GM18858 (cell line): Measurements from ENCODE around the gene TSPAN32.
"Not testable (repeated sequence)": the region's sequence is repeated elsewhere in the genome, so short reads cannot be mapped to it uniquely, and the experiment has no call there.

Experiments
- ATAC-seq: cut with Tn5 transposase; IDR thresholded peaks from one replicate; pipeline ENCODE4 v1.9.1; 2021; ENCODE audit not compliant: unreplicated experiment

TSPAN32 gene

DNA sequence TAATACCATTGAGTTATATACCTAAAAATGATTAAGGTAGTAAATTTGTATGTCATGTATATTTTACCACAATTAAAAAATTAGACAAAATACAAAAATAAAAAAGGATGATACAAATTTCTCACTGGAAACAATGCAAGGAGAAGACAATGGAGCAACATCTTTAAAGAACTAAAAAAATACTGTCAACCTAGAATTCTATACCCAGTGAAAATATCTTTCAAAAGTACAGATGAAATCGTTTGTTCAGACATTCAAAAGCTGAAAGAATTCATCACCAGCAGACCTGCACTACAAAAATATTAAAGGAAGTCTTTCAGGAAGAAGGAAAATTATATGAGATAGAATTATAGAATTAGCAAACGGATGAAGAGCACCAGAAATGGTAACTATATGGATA lies 21.6 kb upstream of the TSPAN32 start:
- ATAC-seq = no peak

DNA sequence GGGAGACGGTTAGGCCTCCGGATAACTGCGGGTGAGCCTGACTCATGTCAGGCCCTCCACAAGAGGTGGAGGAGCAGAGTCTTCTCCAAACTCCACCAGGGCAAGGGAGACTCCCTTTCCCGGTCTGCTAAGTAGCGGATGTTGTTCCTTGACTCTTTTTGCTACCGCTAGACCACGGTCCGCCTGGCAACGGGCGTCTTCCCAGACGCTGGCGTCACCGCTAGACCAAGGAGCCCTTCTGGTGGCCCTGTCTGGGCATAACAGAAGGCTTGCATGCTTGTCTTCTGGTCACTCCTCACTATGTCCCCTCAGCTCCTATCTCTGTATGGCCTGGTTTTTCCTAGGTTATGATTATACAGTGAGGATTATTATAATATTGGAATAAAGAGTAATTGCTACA lies 15.5 kb upstream of the TSPAN32 start:
- not testable (repeated sequence) for ATAC-seq

DNA sequence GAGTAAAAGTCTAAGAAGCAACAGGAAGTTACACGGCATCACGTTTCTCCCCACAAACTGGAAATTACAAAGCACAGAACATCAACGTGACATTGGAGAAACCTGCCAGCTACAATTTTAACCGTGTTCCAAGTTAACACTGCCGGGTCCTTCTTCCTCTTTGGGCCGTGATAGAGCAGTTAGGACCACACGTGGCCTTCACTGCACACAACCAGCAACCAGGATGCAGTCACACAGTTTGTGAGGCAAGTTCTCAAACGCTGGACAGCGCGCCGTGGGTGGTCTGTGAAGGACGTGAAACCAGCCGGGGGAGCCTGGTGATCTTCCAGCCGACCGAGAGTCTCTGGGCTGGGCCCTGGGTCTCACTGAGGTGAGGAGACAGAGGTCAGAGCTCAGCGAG lies 14.7 kb upstream of the TSPAN32 start:
- ATAC-seq = no peak

GRCh38 chr11:2289350-2289749 lies 12.5 kb upstream of the TSPAN32 start:
- ATAC-seq = no peak

GRCh38 chr11:2289859-2290258 lies 12.0 kb upstream of the TSPAN32 start:
- no peak for ATAC-seq

- no peak for ATAC-seq
Measured at GRCh38 chr11:2290351-2290841, 11.4 kb upstream of the TSPAN32 start.

- ATAC-seq = no peak
Measured at GRCh38 chr11:2293531-2293971, 8.3 kb upstream of the TSPAN32 start.

- ATAC-seq = no peak
Measured at GRCh38 chr11:2293984-2294925, 7.6 kb upstream of the TSPAN32 start.

GRCh38 chr11:2294926-2295290 lies 6.9 kb upstream of the TSPAN32 start:
- no peak for ATAC-seq

DNA sequence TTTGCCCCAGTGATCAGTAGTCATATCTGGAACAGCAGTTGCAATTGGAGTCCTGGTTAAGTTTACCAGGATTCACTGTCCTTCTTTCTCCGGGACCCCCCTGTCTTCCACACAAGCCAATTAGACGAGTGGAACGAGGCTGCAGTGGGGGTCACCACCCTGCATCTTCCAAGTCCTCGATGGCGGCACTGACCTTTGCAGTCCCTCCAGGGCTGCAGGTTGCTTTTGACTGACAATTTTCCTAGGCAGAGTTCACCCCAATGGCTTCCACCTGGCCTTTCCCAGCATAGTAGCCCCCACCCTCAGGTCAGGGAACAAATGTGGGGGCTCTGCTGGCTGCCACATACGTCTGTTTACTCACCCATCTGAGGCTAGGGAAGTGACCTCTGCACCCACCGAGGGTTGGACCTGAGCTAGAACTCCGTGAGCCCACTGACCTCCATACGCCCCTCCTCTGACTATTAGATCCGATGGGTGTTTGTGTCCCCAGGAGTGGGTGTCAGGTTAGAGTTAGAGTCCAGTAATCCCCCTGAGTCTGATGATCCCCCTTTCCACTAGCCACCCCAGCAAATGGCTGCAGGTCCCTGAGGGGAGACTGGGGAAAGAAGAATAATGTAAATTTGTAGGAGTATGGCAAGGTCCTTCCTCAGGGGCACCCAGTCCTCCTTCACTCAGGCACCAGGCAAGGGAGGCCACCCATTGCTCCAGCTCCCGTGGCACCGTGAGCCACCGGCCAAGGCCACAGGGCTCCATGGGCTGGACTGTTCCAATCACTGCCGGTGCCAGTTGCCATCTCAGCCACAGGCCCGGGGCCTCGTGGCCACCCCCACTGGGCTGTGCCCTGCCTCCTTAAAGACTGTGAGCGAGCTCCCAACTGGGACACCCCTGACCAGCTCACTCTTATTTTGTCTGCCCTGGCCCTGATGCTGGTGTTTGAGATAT lies 5.6 kb upstream of the TSPAN32 start:
- no peak for ATAC-seq

DNA sequence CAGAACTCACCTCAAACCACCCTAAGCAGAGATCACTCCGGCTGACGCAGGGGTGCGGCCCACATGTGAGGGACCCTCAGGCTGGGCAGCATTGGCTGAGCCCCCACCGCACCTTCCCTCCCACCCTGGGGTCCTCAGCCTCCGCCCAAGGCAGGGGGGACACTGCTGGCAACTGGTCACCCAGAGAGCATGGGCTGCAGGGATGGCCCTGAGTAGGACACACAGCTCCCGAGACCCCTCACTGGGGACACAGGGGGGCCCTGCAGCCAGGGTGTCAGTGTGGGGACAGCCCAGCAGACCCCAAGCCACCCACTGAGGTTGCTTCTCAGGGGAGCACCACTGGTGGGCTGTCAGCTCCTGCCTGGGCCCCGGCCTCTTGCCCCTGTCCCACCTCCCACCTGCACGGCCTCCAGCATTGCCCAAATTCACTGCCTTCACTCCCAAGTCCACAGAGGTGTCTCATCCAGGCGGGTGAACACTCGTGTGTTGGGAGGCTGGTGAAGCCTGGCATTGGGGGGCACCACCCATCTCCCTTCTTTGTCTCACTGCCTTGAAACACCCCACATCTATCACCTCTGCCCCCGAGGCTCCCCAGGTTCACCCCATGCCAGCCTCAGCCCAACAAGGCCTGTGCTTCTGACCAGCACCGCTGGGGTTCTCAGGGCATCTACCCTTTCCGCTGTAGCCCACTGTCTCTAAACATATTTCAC lies 4.7 kb upstream of the TSPAN32 start:
- no peak for ATAC-seq

GRCh38 chr11:2297623-2298030 lies 4.2 kb upstream of the TSPAN32 start:
- ATAC-seq = no peak

- no peak for ATAC-seq
Measured at GRCh38 chr11:2298131-2298794, 3.5 kb upstream of the TSPAN32 start.

DNA sequence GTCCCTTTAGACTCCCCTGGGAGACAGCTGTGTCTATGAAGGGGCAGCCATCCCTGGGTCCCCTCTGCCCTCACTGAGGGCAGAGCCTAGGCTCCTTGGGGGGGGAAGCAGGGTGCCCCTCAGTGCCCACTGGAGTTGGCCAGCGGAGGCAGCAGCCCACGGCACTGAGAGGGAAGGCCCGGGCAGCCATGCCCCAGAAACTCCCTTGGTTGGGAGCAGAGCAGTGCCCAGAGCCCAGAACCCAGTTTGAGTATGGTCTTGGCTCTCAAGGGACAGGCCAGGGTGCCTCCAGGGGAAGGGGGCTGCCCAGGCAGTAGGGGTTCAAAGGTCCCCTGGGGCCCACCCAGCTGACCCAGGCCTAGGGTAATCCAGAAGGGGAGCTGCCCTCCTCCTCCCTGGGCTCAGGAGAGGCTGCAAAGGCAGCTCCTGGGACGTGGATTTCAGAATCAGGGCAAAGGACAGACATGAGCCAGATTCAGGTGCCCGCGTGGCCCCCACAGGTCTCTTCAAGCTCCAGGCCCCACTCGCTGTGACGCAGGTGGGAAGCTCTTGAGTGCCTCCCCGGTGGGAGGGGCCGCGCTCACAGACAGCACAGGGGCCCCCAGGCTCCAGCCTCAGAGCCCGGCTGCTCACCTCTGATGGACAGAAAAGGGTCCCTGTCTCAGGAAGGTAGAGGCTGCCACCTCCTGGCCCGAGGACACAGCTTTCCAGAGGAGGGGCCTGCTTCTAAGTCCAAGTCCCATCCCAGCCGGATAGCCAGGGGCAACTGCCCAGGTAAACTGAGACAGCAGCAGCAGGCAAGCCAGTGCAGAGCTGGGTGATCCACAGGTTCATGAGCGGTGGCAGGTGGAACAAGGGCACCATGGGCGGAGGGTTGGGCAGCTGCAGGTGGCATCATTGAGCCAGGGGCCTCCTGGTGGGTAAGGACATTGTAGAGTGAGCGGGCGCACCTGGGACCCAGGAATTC lies 2.7 kb upstream of the TSPAN32 start:
- no peak for ATAC-seq

GRCh38 chr11:2299773-2300172 lies 2.0 kb upstream of the TSPAN32 start:
- ATAC-seq = no peak

DNA sequence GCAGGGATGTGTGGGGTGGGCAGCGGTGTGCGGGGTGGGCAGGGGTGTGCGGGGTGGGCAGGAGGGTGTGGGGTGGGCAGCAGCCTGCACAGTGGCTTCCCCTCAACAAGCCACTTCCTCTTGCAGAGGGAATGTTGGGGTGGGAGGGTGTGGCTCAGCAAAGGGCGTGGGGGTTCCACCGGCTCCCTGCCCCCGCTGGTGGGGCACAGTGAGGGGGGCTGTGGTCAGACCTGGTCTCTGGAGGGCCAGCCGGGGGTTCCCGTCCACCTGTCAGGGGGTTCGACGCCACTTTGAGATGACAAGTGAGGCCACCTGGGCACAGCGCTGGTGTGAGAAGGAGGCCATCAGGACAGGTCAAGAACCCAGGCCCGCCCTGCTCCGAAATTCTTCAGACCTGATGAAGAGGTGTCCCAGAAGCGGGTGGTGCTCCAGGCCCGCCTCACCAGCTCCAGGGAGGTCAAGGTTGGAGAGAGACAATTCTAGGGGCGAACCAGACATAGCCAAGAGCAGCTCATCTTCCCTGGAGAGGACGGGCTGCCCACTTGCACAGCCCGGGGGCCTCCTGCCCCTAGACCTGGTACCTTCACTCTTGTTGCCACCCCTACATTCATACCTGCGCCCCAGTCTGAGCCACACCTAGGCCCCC lies 1.4 kb upstream of the TSPAN32 start:
- no peak for ATAC-seq

DNA sequence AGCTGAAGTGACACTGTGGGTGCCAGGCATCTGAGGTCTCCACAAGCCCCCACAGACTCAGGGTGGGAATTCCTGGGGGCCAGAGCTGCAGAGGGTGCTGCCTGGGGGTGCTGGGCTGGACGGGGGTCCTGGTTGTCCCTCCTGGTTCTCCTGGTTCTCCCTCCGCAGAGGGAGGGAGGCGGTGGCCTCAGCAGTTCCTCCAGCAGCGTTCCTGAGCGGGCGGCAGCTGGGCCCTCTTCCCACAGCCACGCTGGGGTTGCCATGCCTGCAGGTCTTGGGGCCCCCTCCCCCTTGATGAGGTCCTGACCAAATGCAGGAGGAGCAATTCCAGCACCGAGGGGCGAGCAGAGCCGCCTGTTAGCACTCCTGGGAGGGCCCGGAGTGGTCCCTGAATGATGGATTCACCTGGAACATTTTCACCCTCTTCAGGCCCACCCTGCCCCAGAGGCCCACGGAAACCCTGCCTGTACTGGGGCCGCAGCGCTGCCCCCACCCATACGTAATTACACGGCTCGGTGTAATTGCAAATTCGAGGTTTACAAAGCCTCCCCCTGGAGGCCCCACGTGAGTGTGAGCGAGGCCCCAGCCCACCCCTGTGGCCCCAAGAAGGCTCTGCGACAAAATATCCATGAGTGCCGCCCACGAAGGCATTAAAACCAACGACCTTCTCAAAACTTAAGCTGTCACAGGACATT lies 730 bp upstream of the TSPAN32 start:
- no peak for ATAC-seq

DNA sequence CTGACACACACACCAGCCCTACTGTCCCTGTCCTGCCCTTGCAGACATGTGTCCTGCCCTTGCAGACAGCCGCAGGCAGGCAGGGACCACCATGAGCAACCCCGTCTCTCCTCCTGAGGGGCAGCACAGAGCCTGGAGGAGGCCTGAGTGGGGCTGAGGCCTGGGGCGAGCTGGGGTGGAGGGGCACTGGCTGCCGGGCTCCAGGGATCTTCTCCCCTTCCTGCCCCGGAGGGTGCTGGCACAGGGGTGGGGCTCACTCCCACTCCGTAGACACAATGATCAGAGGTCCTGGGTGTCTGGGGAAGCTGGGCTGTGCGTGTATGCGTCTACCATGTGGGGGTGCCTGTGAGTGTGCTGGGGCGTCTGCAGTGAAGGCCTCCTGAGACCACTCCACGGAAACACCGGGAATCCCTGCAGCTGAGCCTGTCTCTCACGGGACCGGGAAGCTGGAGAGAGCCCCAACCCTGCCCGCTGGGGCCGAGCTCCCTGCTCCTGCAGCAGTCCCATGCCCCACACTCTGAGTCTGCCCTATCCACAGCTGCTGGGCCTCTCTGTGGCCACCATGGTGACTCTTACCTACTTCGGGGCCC lies 588 bp downstream of the TSPAN32 start:
- no peak for ATAC-seq
